GM19395 (cell line): ENCODE measurements around the gene CTSE.

Experiments
- ATAC-seq: cut with Tn5 transposase; IDR thresholded peaks from one replicate; pipeline ENCODE4 v1.9.1; 2021; ENCODE audit warnings: mild to moderate bottlenecking, moderate library complexity; ENCODE audit not compliant: unreplicated experiment

CTSE gene

DNA sequence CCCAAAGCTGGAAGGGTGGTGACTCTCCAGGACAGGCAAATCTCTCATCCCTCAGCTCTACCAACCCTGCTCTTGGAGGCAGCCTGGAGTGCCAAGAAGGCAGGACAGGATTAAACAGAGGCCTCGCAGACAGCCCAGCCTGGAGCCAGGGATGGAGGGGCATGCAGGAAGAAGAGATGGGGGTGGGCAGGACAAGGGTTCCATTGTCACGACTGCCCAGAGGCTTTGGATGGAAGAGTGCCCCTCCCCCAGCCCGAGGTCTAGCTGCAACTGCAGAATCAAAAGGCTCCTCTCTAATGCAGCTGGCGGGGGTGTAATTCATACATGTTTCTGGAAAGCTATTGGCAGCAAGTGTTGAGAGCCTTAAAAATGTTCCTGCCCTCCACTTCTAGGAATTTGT, 29.3 kb downstream of the CTSE start:
- no peak for ATAC-seq

GRCh38 chr1:205993068-205993467, 30.6 kb downstream of the CTSE start:
- ATAC-seq: no peak

DNA sequence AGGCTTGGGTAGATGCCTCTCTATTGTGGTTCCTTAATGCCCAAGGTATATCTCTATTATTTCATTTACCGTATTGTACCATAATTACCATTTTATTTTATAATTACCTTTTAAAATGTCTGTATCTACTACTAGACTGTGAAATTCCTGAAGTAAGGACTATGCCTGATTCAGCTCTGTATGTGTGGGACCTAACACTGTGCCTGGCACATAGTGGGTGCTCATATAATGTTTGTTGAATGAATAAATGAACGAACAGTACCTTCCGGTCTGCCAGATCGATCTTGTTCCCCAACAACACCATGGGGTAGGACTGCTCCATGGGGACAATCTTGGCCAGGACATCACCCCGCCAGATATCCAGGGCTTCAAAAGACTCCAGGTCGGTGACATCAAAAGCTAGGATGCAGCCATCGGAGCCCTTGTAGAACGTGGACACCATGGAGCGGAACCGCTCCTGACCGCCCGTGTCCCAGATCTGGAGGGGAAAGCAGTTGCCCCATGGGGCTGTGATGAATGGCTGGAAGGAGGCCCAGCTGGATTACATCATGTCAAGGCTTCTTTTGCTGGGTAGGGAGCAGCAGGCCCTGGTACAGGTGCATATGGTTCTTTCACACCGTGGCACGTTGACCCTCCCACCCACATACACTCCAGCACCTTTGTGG, 31.3 kb downstream of the CTSE start:
- ATAC-seq: no peak

GRCh38 chr1:205991237-205991636, 32.5 kb downstream of the CTSE start:
- no peak for ATAC-seq

DNA sequence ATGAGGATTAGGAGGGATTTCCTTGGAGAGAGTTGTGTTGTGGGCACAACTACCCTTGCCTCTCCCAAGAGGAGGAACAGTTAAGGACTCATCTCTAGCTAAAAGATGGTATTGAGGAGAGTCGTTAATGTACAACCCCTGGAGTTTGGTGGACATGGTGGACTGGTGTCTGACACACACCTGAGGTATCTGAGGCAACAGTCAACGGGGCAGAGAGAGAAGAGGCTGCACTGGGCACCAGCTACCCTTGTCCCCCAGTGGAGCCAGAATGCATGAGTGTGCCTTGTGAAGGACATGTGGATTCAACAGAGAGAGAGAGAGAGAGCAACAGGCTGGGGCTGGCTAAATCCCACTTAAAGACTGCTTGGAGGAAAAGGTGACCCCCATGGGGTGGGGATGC, 33.5 kb downstream of the CTSE start:
- no peak for ATAC-seq

GRCh38 chr1:205989786-205990185, 33.9 kb downstream of the CTSE start:
- no peak for ATAC-seq

- ATAC-seq: no peak
Observed at GRCh38 chr1:205988585-205988995, 35.1 kb downstream of the CTSE start.

DNA sequence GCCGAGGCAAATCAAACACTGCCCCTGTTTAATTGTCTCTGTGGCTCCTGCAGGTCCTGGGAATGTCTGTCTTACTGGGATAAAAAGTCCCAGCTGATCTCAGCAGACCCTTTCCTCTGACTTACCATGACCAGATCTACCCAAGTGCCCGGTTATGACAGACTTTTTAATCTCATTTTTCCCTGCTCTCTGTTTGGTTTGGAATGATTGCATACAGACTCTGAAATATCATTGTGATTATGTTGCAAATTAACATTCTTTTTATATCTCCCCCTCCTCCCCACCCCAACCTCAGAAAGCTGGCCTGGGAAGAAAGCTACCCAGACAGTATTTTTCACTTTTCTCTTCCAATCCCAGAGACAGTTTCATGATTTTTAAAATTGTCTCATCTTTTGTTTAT, 36.8 kb downstream of the CTSE start:
- no peak for ATAC-seq

GRCh38 chr1:205986292-205986691, 37.4 kb downstream of the CTSE start:
- ATAC-seq: no peak

- no peak for ATAC-seq
Observed at GRCh38 chr1:205985330-205986005, 38.2 kb downstream of the CTSE start.

- no peak for ATAC-seq
Observed at GRCh38 chr1:205983925-205984725, 39.6 kb downstream of the CTSE start.

- ATAC-seq: no peak
Observed at GRCh38 chr1:205981257-205981656, 42.4 kb downstream of the CTSE start.

- ATAC-seq: no peak
Observed at GRCh38 chr1:205980237-205980870, 43.3 kb downstream of the CTSE start.

GRCh38 chr1:205979301-205979700, 44.4 kb downstream of the CTSE start:
- ATAC-seq: no peak

- no peak for ATAC-seq
Observed at GRCh38 chr1:205978676-205979075, 45.0 kb downstream of the CTSE start.

DNA sequence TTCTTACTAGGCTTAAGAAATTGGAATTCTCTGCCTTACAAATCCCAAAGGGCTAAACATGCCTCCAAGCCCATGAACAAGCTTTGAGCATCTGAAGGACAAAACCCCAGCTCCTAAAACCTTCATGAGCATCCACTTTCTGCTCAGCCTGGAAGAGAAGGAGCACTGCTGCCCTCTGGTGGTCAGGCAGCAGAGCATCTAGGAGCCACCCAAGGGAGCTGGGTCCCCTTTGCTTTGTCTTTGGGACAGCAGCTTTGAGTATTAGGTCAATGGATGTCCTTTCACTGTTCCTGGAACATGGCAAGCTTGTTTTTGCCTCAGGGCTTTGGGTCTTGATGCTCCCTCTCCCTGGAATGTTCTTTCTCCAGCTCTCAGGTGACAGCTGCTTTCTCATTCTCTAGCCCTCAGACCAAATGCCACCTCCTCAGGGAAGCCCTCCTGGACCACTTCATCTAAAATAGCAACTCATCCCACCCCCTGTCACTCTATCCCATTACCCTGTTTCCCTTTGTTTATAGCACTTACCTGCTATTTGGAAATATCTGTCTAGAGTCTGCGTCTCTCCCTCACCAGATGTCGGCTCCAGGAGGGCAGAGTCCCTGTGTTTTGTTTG, 46.2 kb downstream of the CTSE start:
- ATAC-seq: no peak

DNA sequence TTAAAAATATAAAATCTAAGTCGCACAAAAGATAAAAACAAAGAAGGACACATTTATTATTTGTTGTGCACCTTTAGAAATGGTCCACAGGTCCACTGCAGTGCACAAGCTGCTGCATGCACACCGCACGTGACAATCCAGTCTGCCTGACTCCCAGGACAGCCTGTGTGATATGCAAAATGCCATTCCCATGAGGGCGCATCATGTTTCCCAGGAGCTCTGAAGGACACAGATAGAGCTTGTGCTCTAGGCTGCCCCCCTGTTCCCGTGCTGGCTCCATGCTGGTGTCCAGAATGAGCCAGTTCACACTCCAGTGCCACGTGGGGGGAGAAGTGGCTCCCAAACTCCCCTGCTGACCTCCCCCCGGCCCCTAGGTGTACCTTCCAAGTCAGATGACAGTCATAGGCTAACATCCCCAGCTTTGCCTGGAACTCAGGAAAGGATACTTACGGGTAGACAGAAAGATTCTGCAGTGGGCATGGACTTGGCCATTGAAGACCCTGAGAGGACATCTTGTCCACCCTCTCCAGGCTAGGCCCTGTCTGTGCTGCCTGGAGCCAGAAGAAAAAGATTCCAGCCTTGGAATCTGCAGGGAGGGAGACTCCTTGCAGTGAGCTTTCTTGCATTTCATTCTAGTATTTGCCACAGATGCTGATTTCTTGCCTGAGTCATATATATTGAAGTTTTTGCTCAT, 46.8 kb downstream of the CTSE start:
- ATAC-seq: no peak

DNA sequence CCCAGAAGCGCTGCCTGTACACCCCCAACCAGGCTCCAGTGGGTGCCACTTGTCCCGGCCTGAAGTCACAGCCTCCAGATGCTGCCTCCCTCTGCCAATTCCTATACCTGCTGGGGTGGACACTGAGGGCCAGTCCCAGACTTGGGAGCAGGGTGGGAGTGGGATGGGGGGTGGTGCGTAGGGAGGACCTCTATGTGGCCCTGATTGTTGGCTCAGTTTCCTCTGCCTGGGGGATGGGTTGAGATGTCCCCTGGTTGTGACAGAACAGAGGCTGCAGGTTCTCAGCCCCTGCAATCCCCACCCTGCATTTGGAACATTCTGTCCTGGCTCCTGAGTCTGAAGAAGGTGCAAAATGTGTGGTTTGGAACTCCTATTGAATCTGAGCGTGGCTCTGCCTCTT, 47.7 kb downstream of the CTSE start:
- ATAC-seq: no peak

GRCh38 chr1:205975387-205975998, 48.2 kb downstream of the CTSE start:
- ATAC-seq: no peak

GRCh38 chr1:205974712-205975111, 49.0 kb downstream of the CTSE start:
- no peak for ATAC-seq
